T follicular helper cell (primary cell): ENCODE results near the gene KRTAP7-1.

Source experiments
- DNase-seq: peaks from one replicate; pipeline ENCODE4 v3.0.0-alpha.2; 2020; ENCODE audit warnings: low read depth
- total RNA-seq, 2 experiments: gene quantifications; one replicate each; lab custom pipeline; 2026; lab: John Stamatoyannopoulos, UW

The KRTAP7-1 gene
- total RNA-seq, result 0 reads per million in 2 experiments

DNA sequence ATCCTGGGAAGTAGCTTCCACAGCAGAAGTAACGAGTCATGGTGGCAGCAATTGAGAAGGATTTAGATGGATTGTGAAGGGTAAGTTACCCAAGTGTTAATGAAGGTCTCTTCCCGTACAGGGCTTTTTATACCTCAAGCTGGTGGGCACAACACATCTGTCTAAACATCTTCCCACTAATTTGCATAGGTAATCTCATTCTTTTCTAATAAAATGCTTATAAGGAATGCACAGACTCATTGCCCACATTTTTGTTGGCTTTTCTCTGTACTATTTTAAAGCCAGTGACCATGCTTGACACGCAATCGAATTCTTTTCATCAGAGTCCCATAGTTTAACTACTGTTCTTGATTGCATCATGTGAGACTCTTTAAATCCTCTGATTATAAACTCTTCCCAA, at the start of gene KRTAP7-1:
KRTAP7-1 (minus strand) TSS at position 101 of the 400 bp plus-strand sequence; CDS start at position 40, 61 bp downstream.
- DNase-seq, result no peak

DNA sequence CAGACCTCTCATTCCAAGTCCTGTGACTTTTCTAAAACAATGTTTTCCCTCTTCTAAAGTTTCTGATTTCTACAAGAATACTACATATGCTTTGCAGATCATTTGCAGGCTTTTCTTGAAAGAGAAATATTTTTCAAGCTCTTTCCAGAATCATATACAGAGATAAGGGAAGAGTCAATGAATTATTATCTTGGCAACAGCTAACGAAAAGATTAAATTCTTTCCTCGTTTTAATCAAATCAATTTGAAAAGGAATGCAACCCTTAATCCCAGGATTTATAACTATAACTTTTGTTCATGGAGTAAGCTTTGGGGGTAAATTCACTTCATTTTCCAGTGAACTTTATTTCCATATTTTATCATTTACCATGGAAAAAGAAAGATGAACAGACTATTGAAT, 45.0 kb upstream of the KRTAP7-1 start:
- DNase-seq, result no peak

DNA sequence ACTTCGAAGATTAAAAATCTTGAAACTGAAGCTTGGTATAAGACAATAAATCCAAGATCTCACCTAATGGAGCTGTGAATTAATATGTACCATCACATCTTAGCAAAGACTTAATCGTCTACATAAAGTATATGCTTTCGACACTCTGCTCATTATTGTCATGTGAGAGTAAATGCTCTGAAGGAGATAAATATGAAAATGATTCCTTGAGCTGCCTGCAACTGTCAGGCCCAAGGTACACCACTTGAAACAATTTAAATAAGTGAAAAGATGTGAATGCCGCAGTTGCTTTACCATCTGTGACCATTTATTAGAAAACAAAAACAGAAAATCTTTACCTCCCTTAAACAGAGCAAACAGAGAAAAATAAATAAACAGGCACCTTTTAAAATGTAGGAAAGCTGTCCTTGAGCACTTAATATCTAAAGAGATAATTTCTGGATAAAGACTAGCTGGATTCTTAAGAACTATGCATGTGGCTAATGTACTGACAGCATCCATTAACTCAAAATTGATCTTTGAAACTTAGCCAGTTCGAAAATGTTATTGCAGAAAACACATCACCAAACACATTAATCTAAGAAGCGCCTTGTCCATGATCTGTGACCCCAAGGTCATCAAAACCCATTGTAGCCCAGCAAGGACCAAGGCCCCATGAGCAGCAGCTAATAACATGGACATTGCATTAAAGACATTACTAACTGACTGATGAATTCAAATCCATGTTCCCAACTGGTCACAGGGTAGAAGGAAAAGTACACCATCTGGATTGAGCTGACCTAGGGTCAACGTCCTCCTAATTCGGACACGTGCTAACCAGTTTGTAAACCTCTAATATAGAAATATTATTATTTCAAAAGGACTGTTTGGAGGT, 18.3 kb upstream of the KRTAP7-1 start:
- no peak for DNase-seq

DNA sequence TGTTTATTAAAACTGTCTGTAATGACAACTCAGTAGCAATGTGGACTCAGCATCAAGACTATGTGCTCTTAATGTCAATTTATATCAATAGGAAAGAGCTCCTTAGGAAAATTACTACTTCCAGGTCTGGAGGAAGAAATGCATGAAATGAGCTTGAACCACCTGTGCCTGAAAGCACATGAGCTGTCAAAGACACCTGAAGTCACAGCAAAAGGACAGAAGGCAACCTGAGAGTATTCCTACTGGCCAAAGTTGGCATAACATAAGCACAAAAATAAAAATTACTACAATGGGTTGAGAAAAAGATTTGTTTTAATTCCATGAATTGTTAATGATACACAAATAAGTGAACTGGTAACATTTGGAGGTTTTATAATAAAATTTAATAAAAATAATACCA, 13.4 kb upstream of the KRTAP7-1 start:
- DNase-seq, result no peak

DNA sequence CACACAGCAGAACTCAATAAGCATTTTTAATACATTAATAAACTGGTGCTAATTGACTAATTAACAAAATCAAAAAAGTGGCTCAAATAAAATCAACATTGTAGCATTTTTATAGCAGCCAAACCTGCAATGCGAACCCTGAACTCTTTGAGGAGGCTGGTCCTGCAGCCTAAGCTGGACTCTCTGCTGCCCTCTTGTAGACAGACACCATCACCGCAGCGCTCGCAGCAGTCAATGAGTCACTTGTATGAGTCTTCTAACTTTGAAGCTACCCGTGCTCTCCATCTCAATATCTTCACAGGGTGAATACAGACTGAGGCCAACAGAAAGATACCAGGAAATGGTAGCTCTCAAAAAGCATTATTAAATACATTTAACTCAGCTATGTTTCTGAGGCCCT, 9.7 kb upstream of the KRTAP7-1 start:
- DNase-seq, result no peak

DNA sequence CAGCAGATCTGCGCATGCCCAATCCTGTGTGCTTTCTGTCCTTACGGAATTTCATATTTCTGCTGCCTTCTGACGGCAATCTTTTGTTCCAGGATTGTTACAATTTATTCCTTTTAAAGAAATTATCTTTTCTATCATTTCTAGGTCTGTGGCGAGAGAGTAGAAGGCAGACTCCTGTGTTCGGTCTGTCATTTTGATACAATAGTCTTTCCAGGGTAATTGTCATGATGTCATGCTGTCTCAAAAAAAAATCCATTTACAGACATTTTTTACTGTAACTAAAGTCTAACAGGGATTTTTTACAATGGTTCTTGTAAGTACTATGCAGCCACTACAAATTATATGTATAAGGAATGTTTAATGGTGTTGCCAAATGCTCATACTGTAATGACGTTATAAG, 9.0 kb upstream of the KRTAP7-1 start:
- no peak for DNase-seq

GRCh38 chr21:30831194-30831765, 1.7 kb upstream of the KRTAP7-1 start:
- DNase-seq, result peak; percentile 11

GRCh38 chr21:30818837-30819610, 10.5 kb downstream of the KRTAP7-1 start:
- no peak for DNase-seq

DNA sequence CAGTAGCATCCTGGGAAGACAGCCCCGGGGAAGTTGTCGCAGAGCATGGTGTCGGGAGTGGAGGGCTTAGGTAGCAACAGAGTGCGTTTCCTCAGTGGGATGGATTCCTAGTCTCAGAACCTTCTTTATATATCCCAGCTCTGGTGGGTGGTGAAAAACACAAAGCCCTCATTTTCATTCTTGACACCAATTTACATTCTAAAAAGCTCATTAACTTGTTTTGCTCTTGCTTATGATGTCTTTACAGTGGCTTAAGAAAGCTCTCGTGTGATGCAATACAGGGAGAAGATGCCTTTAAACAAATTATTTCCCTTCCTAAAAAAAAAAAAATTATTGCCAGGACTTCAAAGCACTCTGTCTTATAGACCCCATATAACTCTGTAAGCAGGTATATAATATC, 16.4 kb downstream of the KRTAP7-1 start, which contains the start of gene KRTAP8-1:
KRTAP8-1 (minus strand) TSS at position 101 of the 400 bp plus-strand sequence; CDS start at position 47, 54 bp downstream.
- no peak for DNase-seq

DNA sequence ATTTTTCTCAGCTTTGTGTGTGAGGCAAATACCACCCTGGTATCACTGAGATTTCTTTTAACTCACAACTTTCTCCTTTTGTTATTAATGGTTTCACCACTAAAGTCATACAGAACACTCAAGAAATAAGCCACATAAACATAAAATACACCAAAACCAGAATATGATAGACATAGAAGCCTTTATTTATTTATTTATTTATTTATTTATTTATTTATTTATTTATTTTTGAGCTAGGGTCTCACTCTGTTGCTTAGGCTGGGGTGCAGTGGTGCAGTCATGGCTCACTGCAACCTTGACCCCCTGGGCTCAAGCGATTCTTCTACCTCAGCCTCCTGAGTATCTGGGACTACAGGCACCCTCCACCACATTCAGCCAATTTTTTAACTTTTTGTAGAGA, 29.0 kb downstream of the KRTAP7-1 start:
- DNase-seq, result no peak

- DNase-seq, result no peak
These were observed 35.8 kb downstream of the KRTAP7-1 start for GRCh38 chr21:30793581-30794314.

- no peak for DNase-seq
These were observed 50.3 kb downstream of the KRTAP7-1 start for GRCh38 chr21:30779249-30779648.
